Measurements from ENCODE around the gene MCCC1.
A peak's percentile ranks its signal among the peaks of the same experiment; 100 is the strongest.

MCCC1 gene

GRCh38 chr3:183022936-183023516 lies 76.3 kb downstream of the MCCC1 start:
- Histone ChIP-seq H3K4me3 (ENCODE audit: low read length) (no peak overlapping the region), H3K9me2 (replicated peaks; ENCODE audit: insufficient read depth, low read length) (no peaks in the 10 kb centered on the region), H3K4me2 (ENCODE audit: low read depth, low read length) (no peak overlapping the region), H3K79me2 (ENCODE audit: low read length) (no peaks in the 10 kb centered on the region), H3K36me3 (replicated peaks; ENCODE audit: insufficient read depth, low read length) (peaks cover 15% of the 10 kb centered on the region; the same call in 1 of the 2 replicates), H3K9me3 (replicated peaks; ENCODE audit: insufficient read depth, low read length) (no peaks in the 10 kb centered on the region), H3K27me3 (replicated peaks; ENCODE audit: insufficient read depth, low read length) (no peaks in the 10 kb centered on the region), H3K9ac (ENCODE audit: low read length) (no peak overlapping the region), H3K4me1 (ENCODE audit: low read length) (no peaks in the 10 kb centered on the region), H3F3A (ENCODE audit: insufficient read depth, low read length) (no peaks in the 10 kb centered on the region), H3K27ac (ENCODE audit: low read length) (no peak overlapping the region), H4K20me1 (ENCODE audit: insufficient read depth, low read length) (no peaks in the 10 kb centered on the region), H2AFZ (ENCODE audit: low read length) (no peak overlapping the region)
- TF ChIP-seq EZH2 (optimal IDR thresholded peaks at IDR 0.05; ENCODE audit: low read depth, low read length) (no peak), EZH2phosphoT487 (IDR thresholded peaks at IDR 0.05; ENCODE audit: low read length) (no peak)
- TF ChIP-seq, protein P1, sequence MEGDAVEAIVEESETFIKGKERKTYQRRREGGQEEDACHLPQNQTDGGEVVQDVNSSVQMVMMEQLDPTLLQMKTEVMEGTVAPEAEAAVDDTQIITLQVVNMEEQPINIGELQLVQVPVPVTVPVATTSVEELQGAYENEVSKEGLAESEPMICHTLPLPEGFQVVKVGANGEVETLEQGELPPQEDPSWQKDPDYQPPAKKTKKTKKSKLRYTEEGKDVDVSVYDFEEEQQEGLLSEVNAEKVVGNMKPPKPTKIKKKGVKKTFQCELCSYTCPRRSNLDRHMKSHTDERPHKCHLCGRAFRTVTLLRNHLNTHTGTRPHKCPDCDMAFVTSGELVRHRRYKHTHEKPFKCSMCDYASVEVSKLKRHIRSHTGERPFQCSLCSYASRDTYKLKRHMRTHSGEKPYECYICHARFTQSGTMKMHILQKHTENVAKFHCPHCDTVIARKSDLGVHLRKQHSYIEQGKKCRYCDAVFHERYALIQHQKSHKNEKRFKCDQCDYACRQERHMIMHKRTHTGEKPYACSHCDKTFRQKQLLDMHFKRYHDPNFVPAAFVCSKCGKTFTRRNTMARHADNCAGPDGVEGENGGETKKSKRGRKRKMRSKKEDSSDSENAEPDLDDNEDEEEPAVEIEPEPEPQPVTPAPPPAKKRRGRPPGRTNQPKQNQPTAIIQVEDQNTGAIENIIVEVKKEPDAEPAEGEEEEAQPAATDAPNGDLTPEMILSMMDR (IDR thresholded peaks at IDR 0.05; ENCODE audit: low read length): no peak
- DNase-seq: no peak

GRCh38 chr3:183018421-183019192 lies 80.7 kb downstream of the MCCC1 start:
- H3K36me3 ChIP-seq (replicated peaks; ENCODE audit: insufficient read depth, low read length): peaks cover 19% of the 10 kb centered on the region; the same call in 1 of the 2 replicates
- H3K9me3 ChIP-seq (replicated peaks; ENCODE audit: insufficient read depth, low read length): no peaks in the 10 kb centered on the region
- no peak overlapping the region for H3K9ac ChIP-seq (ENCODE audit: low read length)
- no peaks in the 10 kb centered on the region for H3K9me2 ChIP-seq (replicated peaks; ENCODE audit: insufficient read depth, low read length)
- no peaks in the 10 kb centered on the region for H3K4me1 ChIP-seq (ENCODE audit: low read length)
- no peak overlapping the region for H3K4me2 ChIP-seq (ENCODE audit: low read depth, low read length)
- H2AFZ ChIP-seq (ENCODE audit: low read length): no peak overlapping the region
- no peak overlapping the region for H3K4me3 ChIP-seq (ENCODE audit: low read length)
- no peaks in the 10 kb centered on the region for H4K20me1 ChIP-seq (ENCODE audit: insufficient read depth, low read length)
- no peaks in the 10 kb centered on the region for H3K27me3 ChIP-seq (replicated peaks; ENCODE audit: insufficient read depth, low read length)
- no peak for TF ChIP-seq EZH2 (optimal IDR thresholded peaks at IDR 0.05; ENCODE audit: low read depth, low read length)
- TF ChIP-seq EZH2phosphoT487 (IDR thresholded peaks at IDR 0.05; ENCODE audit: low read length): no peak
- TF ChIP-seq, protein P1 (IDR thresholded peaks at IDR 0.05; ENCODE audit: low read length): no peak
- no peak overlapping the region for H3K27ac ChIP-seq (ENCODE audit: low read length)
- H3F3A ChIP-seq (ENCODE audit: insufficient read depth, low read length): no peaks in the 10 kb centered on the region
- DNase-seq: peak; percentile 26
- H3K79me2 ChIP-seq (ENCODE audit: low read length): no peaks in the 10 kb centered on the region

GRCh38 chr3:183015185-183015584 lies 84.1 kb downstream of the MCCC1 start:
- H2AFZ ChIP-seq (ENCODE audit: low read length): no peak overlapping the region
- no peaks in the 10 kb centered on the region for H3K4me1 ChIP-seq (ENCODE audit: low read length)
- no peaks in the 10 kb centered on the region for H4K20me1 ChIP-seq (ENCODE audit: insufficient read depth, low read length)
- no peak overlapping the region for H3K4me3 ChIP-seq (ENCODE audit: low read length)
- DNase-seq: no peak
- H3F3A ChIP-seq (ENCODE audit: insufficient read depth, low read length): no peaks in the 10 kb centered on the region
- H3K9me2 ChIP-seq (replicated peaks; ENCODE audit: insufficient read depth, low read length): no peaks in the 10 kb centered on the region
- H3K27ac ChIP-seq (ENCODE audit: low read length): no peak overlapping the region
- H3K27me3 ChIP-seq (replicated peaks; ENCODE audit: insufficient read depth, low read length): no peaks in the 10 kb centered on the region
- H3K9me3 ChIP-seq (replicated peaks; ENCODE audit: insufficient read depth, low read length): no peaks in the 10 kb centered on the region
- H3K4me2 ChIP-seq (ENCODE audit: low read depth, low read length): no peak overlapping the region
- no peak overlapping the region for H3K9ac ChIP-seq (ENCODE audit: low read length)
- no peaks in the 10 kb centered on the region for H3K79me2 ChIP-seq (ENCODE audit: low read length)
- peaks cover 10% of the 10 kb centered on the region; the same call in 1 of the 2 replicates for H3K36me3 ChIP-seq (replicated peaks; ENCODE audit: insufficient read depth, low read length)
- TF ChIP-seq, protein P1 (IDR thresholded peaks at IDR 0.05; ENCODE audit: low read length): no peak
- TF ChIP-seq EZH2 (optimal IDR thresholded peaks at IDR 0.05; ENCODE audit: low read depth, low read length): no peak
- no peak for TF ChIP-seq EZH2phosphoT487 (IDR thresholded peaks at IDR 0.05; ENCODE audit: low read length)

Data from MM.1S (cell line).